Fibroblast of villous mesenchyme (primary cell): ENCODE results near the gene SCAP. TPM values are rescaled to one million over a fixed set of nuclear protein-coding genes. Genes with fewer than 3 reads are reported as not detected.

ENCODE experiments used
- DNase-seq: peaks from one replicate; pipeline ENCODE4 v3.0.0-alpha.2; 2010; ENCODE audit warnings: low read depth
- H3K4me3 ChIP-seq: 2 replicates; pipeline ENCODE4 v1.5.1; 2011; ENCODE audit warnings: low read depth, mild to moderate bottlenecking, low read length
- total RNA-seq: library from RNA; depleted of rRNA; stranded (reverse); fragments of >200 nt; gene quantifications from 2 replicates; pipeline ENCODE4 v1.2.3, GENCODE V29; 2012
- TF ChIP-seq, protein P1 (sequence below): IDR thresholded peaks from 2 replicates; pipeline ENCODE4 v1.5.1; 2012; ENCODE audit warnings: low read depth, mild to moderate bottlenecking, low read length; ENCODE audit not compliant: insufficient read depth

Gene SCAP
- total RNA-seq, 1 donor: 66.5 TPM

GRCh38 chr3:47394881-47395280 is 80.9 kb downstream of the SCAP start:
- TF ChIP-seq, protein P1, sequence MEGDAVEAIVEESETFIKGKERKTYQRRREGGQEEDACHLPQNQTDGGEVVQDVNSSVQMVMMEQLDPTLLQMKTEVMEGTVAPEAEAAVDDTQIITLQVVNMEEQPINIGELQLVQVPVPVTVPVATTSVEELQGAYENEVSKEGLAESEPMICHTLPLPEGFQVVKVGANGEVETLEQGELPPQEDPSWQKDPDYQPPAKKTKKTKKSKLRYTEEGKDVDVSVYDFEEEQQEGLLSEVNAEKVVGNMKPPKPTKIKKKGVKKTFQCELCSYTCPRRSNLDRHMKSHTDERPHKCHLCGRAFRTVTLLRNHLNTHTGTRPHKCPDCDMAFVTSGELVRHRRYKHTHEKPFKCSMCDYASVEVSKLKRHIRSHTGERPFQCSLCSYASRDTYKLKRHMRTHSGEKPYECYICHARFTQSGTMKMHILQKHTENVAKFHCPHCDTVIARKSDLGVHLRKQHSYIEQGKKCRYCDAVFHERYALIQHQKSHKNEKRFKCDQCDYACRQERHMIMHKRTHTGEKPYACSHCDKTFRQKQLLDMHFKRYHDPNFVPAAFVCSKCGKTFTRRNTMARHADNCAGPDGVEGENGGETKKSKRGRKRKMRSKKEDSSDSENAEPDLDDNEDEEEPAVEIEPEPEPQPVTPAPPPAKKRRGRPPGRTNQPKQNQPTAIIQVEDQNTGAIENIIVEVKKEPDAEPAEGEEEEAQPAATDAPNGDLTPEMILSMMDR: no peak
- no peak overlapping the region for H3K4me3 ChIP-seq
- DNase-seq: peak; percentile 48

GRCh38 chr3:47394140-47394870 is 81.4 kb downstream of the SCAP start:
- no peak overlapping the region for H3K4me3 ChIP-seq
- TF ChIP-seq, protein P1: peak; percentile 18
- DNase-seq: peak; percentile 41

- no peak overlapping the region for H3K4me3 ChIP-seq
- no peak for DNase-seq
- TF ChIP-seq, protein P1: no peak
Measured at GRCh38 chr3:47392933-47393332, 82.8 kb downstream of the SCAP start.

DNA sequence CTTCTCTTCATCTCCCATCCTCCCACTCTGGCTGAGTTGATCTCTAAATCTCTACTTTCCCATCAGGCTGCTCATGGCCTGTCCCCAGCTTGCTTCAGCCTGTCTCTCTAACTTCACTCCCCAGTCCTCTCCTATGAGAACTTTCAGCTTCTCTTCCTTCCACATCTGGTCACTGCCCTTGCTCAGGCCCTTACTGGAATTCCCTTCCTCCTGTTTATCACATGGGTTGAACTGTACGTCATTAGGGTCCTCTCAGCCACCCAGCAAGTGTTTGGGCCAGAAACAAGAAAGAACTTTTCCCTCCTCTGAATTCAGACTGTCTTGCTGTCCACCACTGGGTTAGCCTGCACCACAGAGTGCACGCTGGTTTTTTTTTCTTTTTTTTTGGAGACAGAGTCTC is 89.9 kb downstream of the SCAP start:
- peak; percentile 83 for DNase-seq
- H3K4me3 ChIP-seq: no peak overlapping the region
- TF ChIP-seq, protein P1: no peak

GRCh38 chr3:47385007-47385406 is 90.7 kb downstream of the SCAP start:
- no peak overlapping the region for H3K4me3 ChIP-seq
- no peak for DNase-seq
- TF ChIP-seq, protein P1: no peak

DNA sequence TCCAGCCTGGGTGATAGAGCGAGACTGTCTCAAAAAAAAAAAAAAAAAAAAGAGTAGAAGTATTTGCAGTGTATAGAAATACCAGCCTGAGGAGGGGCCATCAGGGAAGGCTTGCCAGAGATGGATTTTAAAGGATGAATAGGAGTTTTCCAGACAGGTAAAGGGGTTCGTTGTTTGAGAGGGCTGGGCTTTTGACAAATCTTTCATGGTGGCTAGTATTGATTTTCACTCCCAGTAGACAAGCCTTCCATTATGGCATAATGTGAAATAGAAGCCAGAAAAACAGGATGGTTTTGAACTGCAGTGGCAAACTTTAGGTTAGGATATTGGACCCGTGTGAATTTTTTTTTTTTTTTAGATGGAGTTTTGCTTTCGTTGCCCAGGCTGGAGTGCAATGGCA is 91.3 kb downstream of the SCAP start:
- TF ChIP-seq, protein P1: no peak
- no peak overlapping the region for H3K4me3 ChIP-seq
- DNase-seq: no peak
